DMS 273 treated with DMSO at 0.1 percent for 48 hours (cell line): ENCODE results near the gene SLC27A6.
"Not testable (repeated sequence)": the region's sequence is repeated elsewhere in the genome, so short reads cannot be mapped to it uniquely, and the experiment has no call there.

Experiments used
- DNase-seq: peaks from one replicate; lab custom pipeline; 2025; lab: John Stamatoyannopoulos, UW

The SLC27A6 gene

GRCh38 chr5:129001841-129002526 is 36.7 kb downstream of the SLC27A6 start:
- DNase-seq, result no peak

GRCh38 chr5:129002527-129002842 is 37.2 kb downstream of the SLC27A6 start:
- DNase-seq, result no peak

GRCh38 chr5:129003232-129003631 is 37.9 kb downstream of the SLC27A6 start:
- DNase-seq, result no peak

- no peak for DNase-seq
Observed at GRCh38 chr5:129014185-129014584, 48.9 kb downstream of the SLC27A6 start.

GRCh38 chr5:129018837-129019236 is 53.5 kb downstream of the SLC27A6 start:
- no peak for DNase-seq

- DNase-seq, result no peak
Observed at GRCh38 chr5:129019401-129019908, 54.2 kb downstream of the SLC27A6 start.

GRCh38 chr5:129020683-129021082 is 55.4 kb downstream of the SLC27A6 start:
- no peak for DNase-seq

- DNase-seq, result no peak
Observed at GRCh38 chr5:129021744-129022143, 56.5 kb downstream of the SLC27A6 start.

GRCh38 chr5:129022599-129022998 is 57.3 kb downstream of the SLC27A6 start:
- DNase-seq, result no peak

- DNase-seq, result no peak
Observed at GRCh38 chr5:129027260-129027659, 62.0 kb downstream of the SLC27A6 start.

GRCh38 chr5:129031886-129032683 is 66.8 kb downstream of the SLC27A6 start:
- no peak for DNase-seq

GRCh38 chr5:129036257-129036656 is 71.0 kb downstream of the SLC27A6 start:
- not testable (repeated sequence) for DNase-seq

GRCh38 chr5:129041196-129041881 is 76.1 kb downstream of the SLC27A6 start:
- DNase-seq, result no peak

GRCh38 chr5:129042306-129042705 is 77.0 kb downstream of the SLC27A6 start:
- no peak for DNase-seq

GRCh38 chr5:129043894-129044293 is 78.6 kb downstream of the SLC27A6 start:
- DNase-seq, result no peak

- no peak for DNase-seq
Observed at GRCh38 chr5:129046151-129046550, 80.9 kb downstream of the SLC27A6 start.

- no peak for DNase-seq
Observed at GRCh38 chr5:129048509-129048908, 83.2 kb downstream of the SLC27A6 start.

GRCh38 chr5:129049126-129049799 is 84.0 kb downstream of the SLC27A6 start:
- no peak for DNase-seq

GRCh38 chr5:129051283-129051682 is 86.0 kb downstream of the SLC27A6 start:
- DNase-seq, result no peak

- DNase-seq, result no peak
Observed at GRCh38 chr5:129053438-129053837, 88.2 kb downstream of the SLC27A6 start.

- DNase-seq, result no peak
Observed at GRCh38 chr5:129057329-129057728, 92.0 kb downstream of the SLC27A6 start.

GRCh38 chr5:129061849-129062248 is 96.6 kb downstream of the SLC27A6 start:
- no peak for DNase-seq
